Transverse colon (tissue), 4 donors: ENCODE results near the gene SLC2A5. TPM values are rescaled to one million over a fixed set of nuclear protein-coding genes. Genes with fewer than 3 reads are reported as not detected.
"Not testable (repeated sequence)": the region's sequence is repeated elsewhere in the genome, so short reads cannot be mapped to it uniquely, and the experiment has no call there.

ENCODE experiments used
- DNase-seq: peaks from one replicate; pipeline ENCODE4 v3.0.0-alpha.2; 2019
- H3K27ac ChIP-seq, 4 donors: fragments of 200-600 bp; sonication (generic); 2 replicates each; pipeline ENCODE4 v1.5.1; 2016 to 2018; ENCODE audit warnings: inconsistent platforms in 4 of 4
- H3K27me3 ChIP-seq: fragments of 200-600 bp; sonication (generic); 2 replicates; pipeline ENCODE4 v1.5.1; 2017; ENCODE audit warnings: inconsistent platforms
- H3K36me3 ChIP-seq, 4 donors: fragments of 200-600 bp; sonication (generic); 2 replicates each; pipeline ENCODE4 v1.5.1; 2017 to 2019; ENCODE audit warnings: inconsistent platforms in 4 of 4
- H3K4me1 ChIP-seq, 4 donors: fragments of 200-600 bp; sonication (generic); 2 replicates each; pipeline ENCODE4 v1.5.1; 2017 to 2020; ENCODE audit warnings: inconsistent platforms in 4 of 4
- H3K4me3 ChIP-seq, 4 donors: fragments of 200-600 bp; sonication (generic); 1 replicate in 1 of 4; 2 replicates in 3 of 4; pipeline versions ENCODE4 v1.5.1 to v1.6.1; 2017 to 2019; ENCODE audit warnings: inconsistent platforms in 4 of 4
- H3K9me3 ChIP-seq, 2 donors: fragments of 200-600 bp; sonication (generic); 2 replicates each; pipeline ENCODE4 v1.5.1; 2017 to 2019; ENCODE audit warnings: inconsistent platforms in 2 of 2
- EP300 ChIP-seq: sonication (generic); formaldehyde crosslinking; IDR thresholded peaks from one replicate; pipeline ENCODE4 v1.6.1; 2017; ENCODE audit warnings: antibody characterized with exemption, low read depth
- POLR2A ChIP-seq: fragments of 450-650 bp; IDR thresholded peaks from one replicate; pipeline ENCODE4 v1.6.1; 2016; ENCODE audit warnings: antibody characterized with exemption, mild to moderate bottlenecking, moderate library complexity
- POLR2AphosphoS5 ChIP-seq, 3 donors: sonication (generic); formaldehyde crosslinking; IDR thresholded peaks; one replicate each; pipeline ENCODE4 v1.6.1; 2016; ENCODE audit warnings: antibody characterized with exemption in 3 of 3
- WGBS, 2 donors: methylation state at CpG; one replicate each; pipeline ENCODE4 v1.1.5; 2018; ENCODE audit warnings: low coverage in 1 of 2; 5-methylcytosine and 5-hydroxymethylcytosine counted together
- in situ Hi-C, 4 donors: fragments of 200-750 bp; cut with MboI; loops; one replicate each; pipeline versions ENCODE4 v1.15.0 to v1.15.1; 2017; ENCODE audit warnings: low sequenced_read_pairs in 3 of 4, low pct_ligation_motif_present in 1 of 4, low pct_unique_long_range_greater_than_20kb in 1 of 4
- intact Hi-C: fragments of 100-400 bp; cut with DNase I; formaldehyde crosslinking; loops from one replicate; pipeline ENCODE4 v1.15.1; 2023; ENCODE audit warnings: low total_unique reads
- total RNA-seq, 4 donors: library from RNA; depleted of rRNA; stranded (reverse); fragments of >200 nt; gene quantifications; one replicate each; pipeline ENCODE4 v1.1.0, GENCODE V29; 2016
- TF ChIP-seq, protein P1 (sequence below), 5 experiments: fragments of 200-600 bp in 3 of 5; fragments of 450-650 bp in 2 of 5; sonication (generic) in 3 of 5; IDR thresholded peaks; 1 replicate in 2 of 5; 2 replicates in 3 of 5; pipeline ENCODE4 v1.5.1; 2016 to 2017; ENCODE audit warnings: antibody characterized with exemption in 5 of 5, inconsistent platforms in 3 of 5, mild to moderate bottlenecking in 2 of 5, moderate library complexity in 1 of 5

Gene SLC2A5
- total RNA-seq, 4 donors from 2014 or later, result 5.9 to 21.3 (median 13.3) TPM

DNA sequence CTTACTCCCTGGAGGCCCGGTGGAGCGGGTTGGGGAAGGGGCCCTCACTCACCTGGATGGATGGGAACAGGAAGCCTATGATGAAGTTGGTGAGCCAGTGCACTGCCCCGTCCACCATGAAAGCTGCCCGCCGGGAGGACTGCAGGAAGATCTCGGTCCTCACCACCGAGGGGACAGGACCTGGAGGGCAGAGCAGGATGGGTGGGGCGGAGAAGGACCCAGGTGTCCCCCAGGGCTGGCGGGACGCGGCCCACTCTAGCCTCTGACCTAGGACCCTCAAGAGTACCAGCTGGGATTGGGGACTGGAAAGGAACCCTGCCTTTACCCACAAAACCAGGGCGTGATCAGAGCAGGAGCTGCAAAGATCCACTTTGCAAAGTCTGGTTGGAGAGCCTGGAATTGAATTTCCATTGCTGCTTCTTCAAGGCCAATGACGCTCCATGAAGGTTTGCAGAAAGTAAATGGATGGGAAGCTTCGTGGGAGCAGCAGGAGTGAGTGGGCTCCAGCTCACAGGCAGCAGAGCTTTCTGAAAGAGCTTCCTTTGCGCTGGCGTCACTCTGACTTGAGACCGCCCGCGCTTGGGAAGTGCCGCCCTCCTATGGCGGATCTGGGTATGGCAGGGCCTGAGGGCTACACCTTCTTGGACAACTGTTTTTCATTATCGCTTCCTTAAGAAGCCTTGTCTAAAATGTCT is 64.6 kb downstream of the SLC2A5 start:
- Histone ChIP-seq H3K4me3 (no peak overlapping the region), H3K27ac (no peak overlapping the region), H3K36me3 (no peaks in the 10 kb centered on the region), H3K4me1 (peaks cover 0 to 10% (median 1%) of the 10 kb centered on the region in 4 donors), H3K9me3 (no peaks in the 10 kb centered on the region), H3K27me3 (no peaks in the 10 kb centered on the region)
- in situ Hi-C loops (loop anchor here in 1 of 4 donors (10.0 kb wide), 1 partner anchor 90 kb away; no protein-coding TSS in a partner anchor), intact Hi-C loops (no loop called here)
- TF ChIP-seq EP300 (no peak), POLR2AphosphoS5 (IDR thresholded peaks at IDR 0.05) (no peak)
- TF ChIP-seq, protein P1, sequence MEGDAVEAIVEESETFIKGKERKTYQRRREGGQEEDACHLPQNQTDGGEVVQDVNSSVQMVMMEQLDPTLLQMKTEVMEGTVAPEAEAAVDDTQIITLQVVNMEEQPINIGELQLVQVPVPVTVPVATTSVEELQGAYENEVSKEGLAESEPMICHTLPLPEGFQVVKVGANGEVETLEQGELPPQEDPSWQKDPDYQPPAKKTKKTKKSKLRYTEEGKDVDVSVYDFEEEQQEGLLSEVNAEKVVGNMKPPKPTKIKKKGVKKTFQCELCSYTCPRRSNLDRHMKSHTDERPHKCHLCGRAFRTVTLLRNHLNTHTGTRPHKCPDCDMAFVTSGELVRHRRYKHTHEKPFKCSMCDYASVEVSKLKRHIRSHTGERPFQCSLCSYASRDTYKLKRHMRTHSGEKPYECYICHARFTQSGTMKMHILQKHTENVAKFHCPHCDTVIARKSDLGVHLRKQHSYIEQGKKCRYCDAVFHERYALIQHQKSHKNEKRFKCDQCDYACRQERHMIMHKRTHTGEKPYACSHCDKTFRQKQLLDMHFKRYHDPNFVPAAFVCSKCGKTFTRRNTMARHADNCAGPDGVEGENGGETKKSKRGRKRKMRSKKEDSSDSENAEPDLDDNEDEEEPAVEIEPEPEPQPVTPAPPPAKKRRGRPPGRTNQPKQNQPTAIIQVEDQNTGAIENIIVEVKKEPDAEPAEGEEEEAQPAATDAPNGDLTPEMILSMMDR (IDR thresholded peaks at IDR 0.05), result peak; percentile 87 to 97 (median 93)
- 7 to 43% methylated on average over 3 to 17 of the region's 22 CpGs for WGBS, 2 donors
- peak; percentile 87 for DNase-seq

DNA sequence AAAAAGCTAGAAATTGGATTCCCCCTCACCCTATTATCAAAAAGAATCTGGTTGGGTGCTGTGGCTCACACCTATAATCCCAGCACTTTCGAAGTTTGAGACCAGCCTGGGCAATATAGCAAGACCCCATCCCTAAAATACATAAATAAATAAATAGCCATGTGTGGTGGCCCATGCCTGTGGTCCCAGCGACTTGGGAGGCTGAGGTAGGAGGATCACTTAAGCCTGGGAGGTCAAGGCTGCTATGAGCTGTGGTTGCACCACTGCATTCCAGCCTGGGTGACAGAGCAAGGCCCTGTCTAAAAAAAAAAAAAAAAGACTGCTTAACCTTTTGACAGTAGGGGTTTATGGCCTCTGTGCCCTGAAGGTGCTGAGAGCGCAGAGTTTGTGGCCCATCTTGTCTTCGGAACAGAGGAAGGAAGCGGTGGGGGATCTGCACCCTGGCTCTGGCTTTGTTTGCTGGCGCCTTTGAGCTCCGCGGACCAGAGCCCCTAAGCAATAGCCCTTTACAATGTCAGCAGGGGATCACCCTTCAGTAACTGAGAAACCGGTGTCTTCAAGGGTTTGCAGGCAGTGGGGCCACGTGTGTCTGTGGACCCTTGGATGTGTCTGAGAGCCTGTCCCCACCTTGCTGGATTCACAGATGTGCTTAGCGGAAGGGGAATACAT is 65.3 kb downstream of the SLC2A5 start:
- H3K27ac ChIP-seq, result no peak overlapping the region
- TF ChIP-seq POLR2A, result no peak
- DNase-seq, result no peak
- no peak overlapping the region for H3K4me3 ChIP-seq
- H3K27me3 ChIP-seq, result no peaks in the 10 kb centered on the region
- 81 to 84% methylated on average over 3 to 11 of the region's 11 CpGs for WGBS, 2 donors
- H3K36me3 ChIP-seq, result no peaks in the 10 kb centered on the region
- in situ Hi-C loops, result loop anchor here in 1 of 4 donors (10.0 kb wide), 1 partner anchor 89 kb away; no protein-coding TSS in a partner anchor
- peaks cover 0 to 10% (median 1%) of the 10 kb centered on the region in 4 donors for H3K4me1 ChIP-seq
- no peaks in the 10 kb centered on the region for H3K9me3 ChIP-seq
- intact Hi-C loops, result no loop called here

DNA sequence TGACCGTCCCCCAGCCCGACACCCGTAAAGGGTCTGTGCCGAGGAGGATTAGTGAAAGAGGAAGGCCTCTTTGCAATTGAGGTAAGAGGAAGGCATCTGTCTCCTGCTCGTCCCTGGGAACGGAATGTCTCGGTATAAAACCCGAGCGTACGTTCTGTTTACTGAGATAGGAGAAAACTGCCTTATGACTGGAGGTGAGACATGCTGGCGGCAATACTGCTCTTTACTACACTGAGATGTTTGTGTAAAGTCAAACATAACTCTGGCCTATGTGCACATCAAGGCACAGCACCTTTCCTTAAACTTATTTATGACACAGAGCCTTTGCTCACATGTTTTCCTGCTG is 67.2 kb downstream of the SLC2A5 start:
- H3K36me3 ChIP-seq, H3K9me3 ChIP-seq, H3K4me3 ChIP-seq, intact Hi-C loops, H3K27me3 ChIP-seq: not testable (repeated sequence)
- in situ Hi-C loops, result loop anchor here in 1 of 4 donors (10.0 kb wide), 1 partner anchor 87 kb away; no protein-coding TSS in a partner anchor
- H3K4me1 ChIP-seq, result peaks cover 0 to 10% (median 0%) of the 10 kb centered on the region in 4 donors
- peak; percentile 32 for DNase-seq
- 58 to 62% methylated on average over 7 to 11 of the region's 11 CpGs for WGBS, 2 donors
- H3K27ac ChIP-seq, result peak overlapping the region; percentile 58 to 80 (median 76)

DNA sequence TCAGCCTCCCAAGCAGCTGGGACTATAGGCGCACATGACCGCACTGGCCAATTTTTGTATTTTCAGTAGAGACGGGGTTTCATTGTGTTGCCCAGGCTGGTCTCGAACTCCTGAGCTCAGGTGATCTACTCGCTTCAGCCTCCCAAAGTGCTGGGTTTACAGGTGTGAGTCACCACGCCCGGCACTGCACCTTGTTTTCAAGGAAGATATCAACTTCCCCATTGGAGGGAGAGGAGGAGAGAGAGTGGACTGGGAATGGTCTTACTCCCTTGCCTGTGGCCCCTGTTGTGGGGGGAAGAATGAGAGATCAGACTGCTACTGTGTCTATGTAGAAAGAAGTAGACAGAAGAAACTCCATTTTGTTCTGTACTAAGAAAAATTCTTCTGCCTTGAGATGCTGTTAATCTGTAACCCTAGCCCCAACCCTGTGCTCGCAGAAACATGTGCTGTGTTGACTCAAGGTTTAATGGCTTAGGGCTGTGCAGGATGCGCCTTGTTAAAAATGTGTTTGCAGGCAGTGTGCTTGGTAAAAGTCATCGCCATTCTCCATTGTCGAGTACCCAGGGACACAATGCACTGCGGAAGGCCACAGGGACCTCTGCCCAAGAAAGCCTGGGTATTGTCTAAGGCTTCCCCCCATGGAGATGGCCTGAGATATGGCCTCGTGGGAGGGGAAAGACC is 67.8 kb downstream of the SLC2A5 start:
- intact Hi-C loops, result not testable (repeated sequence)
- TF ChIP-seq POLR2A, result peak; percentile 27
- 49 to 63% methylated on average over 4 to 13 of the region's 13 CpGs for WGBS, 2 donors

DNA sequence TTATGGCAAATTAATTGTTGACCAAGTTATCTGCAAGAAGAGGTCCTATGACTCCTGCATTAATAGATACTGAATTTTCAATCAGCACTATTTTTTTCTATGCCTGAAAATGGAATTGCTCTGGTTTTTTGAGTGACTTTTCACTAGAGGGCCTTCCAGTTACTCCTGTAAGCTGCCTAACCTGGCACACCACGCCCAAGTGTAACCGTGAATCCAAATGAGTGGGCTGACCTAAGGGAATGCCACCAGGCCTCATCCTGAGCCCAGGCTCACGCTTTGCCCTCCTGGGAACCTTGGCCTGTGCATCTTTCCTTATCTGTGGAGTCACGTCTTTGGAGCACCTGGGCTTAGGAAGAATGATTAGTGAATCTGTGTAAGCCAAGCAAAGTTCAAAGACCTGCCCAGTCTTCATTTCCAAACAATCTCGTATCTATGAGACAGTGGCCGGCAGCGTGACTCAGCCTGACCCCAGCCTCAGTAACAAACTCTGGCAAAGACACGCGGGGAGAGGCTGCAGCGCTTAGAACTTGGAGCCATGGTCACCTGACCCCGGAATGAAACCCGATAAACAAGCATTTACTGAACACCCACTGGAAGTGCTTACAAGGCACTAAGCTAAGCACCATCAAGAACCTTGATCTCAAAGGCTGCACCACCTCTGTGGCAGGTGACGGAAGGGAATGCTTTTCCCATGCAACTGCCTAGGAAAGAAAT is 75.3 kb downstream of the SLC2A5 start:
- H3K9me3 ChIP-seq, H3K27me3 ChIP-seq, H3K27ac ChIP-seq, H3K36me3 ChIP-seq, DNase-seq, H3K4me1 ChIP-seq, H3K4me3 ChIP-seq, intact Hi-C loops: not testable (repeated sequence)
- in situ Hi-C loops, result loop anchor here in 1 of 4 donors (10.0 kb wide), 1 partner anchor 79 kb away; no protein-coding TSS in a partner anchor
- 90% methylated on average over 13 of the region's 13 CpGs; no CpG with 5 or more reads in 1 of the 2 donors for WGBS, 2 donors

More for the DNA sequence above, 67.8 kb downstream of the SLC2A5 start:
- Histone ChIP-seq H3K27ac (peak overlapping the region; percentile 58 to 80 (median 76)), H3K4me1 (peaks cover 0 to 10% (median 0%) of the 10 kb centered on the region in 4 donors)
- H3K9me3 ChIP-seq, H3K27me3 ChIP-seq, H3K36me3 ChIP-seq, H3K4me3 ChIP-seq: not testable (repeated sequence)
- in situ Hi-C loops, result loop anchor here in 1 of 4 donors (10.0 kb wide), 1 partner anchor 87 kb away; no protein-coding TSS in a partner anchor
- DNase-seq, result peak; percentile 47
